PC-9 (cell line): ENCODE results near the gene C1orf52.

Experiments used
- EZH2 ChIP-seq: fragments of 200-600 bp; sonication (generic); IDR thresholded peaks from 2 replicates; pipeline ENCODE4 v1.8.0; 2017; ENCODE audit warnings: antibody characterized with exemption, low read depth
- TF ChIP-seq, protein P1 (sequence below): fragments of 200-600 bp; sonication (generic); conservative IDR thresholded peaks from 2 replicates; pipeline ENCODE4 v1.6.1; 2017; ENCODE audit warnings: mixed run types, antibody characterized with exemption, mild to moderate bottlenecking, moderate library complexity

DNA sequence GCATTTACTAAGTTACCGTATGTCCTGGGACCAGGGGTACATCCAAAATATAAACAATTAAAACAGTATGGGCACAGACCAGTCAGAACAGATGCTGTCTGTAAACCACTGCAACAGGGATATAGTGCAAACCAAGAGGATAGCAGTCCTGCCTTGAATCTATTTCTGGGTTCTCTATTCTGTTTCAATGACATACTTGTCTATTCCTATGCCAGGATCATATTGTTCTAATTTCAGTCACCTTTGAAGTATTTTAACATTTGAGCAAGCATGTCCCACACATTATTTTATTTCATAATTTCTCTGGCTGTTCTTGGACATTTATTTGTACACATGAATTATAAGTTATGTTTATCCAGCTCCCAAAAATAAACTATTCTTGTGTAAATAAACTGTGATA, 30.5 kb downstream of the C1orf52 start:
- TF ChIP-seq, protein P1, sequence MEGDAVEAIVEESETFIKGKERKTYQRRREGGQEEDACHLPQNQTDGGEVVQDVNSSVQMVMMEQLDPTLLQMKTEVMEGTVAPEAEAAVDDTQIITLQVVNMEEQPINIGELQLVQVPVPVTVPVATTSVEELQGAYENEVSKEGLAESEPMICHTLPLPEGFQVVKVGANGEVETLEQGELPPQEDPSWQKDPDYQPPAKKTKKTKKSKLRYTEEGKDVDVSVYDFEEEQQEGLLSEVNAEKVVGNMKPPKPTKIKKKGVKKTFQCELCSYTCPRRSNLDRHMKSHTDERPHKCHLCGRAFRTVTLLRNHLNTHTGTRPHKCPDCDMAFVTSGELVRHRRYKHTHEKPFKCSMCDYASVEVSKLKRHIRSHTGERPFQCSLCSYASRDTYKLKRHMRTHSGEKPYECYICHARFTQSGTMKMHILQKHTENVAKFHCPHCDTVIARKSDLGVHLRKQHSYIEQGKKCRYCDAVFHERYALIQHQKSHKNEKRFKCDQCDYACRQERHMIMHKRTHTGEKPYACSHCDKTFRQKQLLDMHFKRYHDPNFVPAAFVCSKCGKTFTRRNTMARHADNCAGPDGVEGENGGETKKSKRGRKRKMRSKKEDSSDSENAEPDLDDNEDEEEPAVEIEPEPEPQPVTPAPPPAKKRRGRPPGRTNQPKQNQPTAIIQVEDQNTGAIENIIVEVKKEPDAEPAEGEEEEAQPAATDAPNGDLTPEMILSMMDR = no peak
- no peak for TF ChIP-seq EZH2
